ENCODE data around the gene CHRDL1. TPM values are rescaled to one million over a fixed set of nuclear protein-coding genes. Genes with fewer than 3 reads are reported as not detected.

CHRDL1 gene
- total and polyA plus RNA-seq, 7 experiments from 2014 or later = 0.16 TPM; not detected in 6

DNA sequence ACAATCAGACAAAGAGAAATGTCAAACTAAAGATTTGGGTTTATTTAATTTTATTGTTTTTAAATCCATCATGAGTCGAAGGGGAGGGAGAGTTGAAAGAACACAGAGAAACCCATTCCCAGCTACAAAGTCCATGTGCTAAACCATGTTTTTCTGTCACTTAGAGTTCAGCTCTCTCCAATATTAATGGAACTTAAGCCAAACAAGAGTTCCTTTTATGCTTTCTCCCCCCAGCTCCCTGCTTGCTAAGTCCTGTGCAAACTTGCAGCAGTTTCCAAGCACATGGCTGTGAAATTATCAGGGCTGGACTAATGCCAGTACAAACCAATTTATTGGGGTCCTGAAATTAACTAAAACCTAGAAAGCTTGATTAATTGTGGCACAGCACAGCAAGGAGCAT, 9.7 kb upstream of the CHRDL1 start:
- H3K36me3 ChIP-seq (ENCODE audit: control insufficient read depth in 2 of 3, insufficient read depth in 3 of 3, low read length in 3 of 3) = no peaks in the 10 kb centered on the region
- H3K27ac Mint-ChIP-seq = no peak overlapping the region
- no peaks in the 10 kb centered on the region for H3K36me3 Mint-ChIP-seq
- DNase-seq = no peak
- POLR2A ChIA-PET = no interaction called here
- no peaks in the 10 kb centered on the region for H3K4me1 ChIP-seq (ENCODE audit: control insufficient read depth in 2 of 2, insufficient read depth in 2 of 2, low read length in 2 of 2)
- intact Hi-C loops (cut with micrococcal nuclease) = no loop called here
- H3K9me3 Mint-ChIP-seq = no peaks in the 10 kb centered on the region
- H3K27me3 ChIP-seq (ENCODE audit: control insufficient read depth in 2 of 2, insufficient read depth in 2 of 2, low read length in 2 of 2) = no peaks in the 10 kb centered on the region
- CTCF ChIA-PET = no interaction called here
- H3K9me3 ChIP-seq (ENCODE audit: control insufficient read depth in 2 of 3, low read length in 3 of 3) = no peaks in the 10 kb centered on the region
- no peak for ATAC-seq
- H3K4me3 ChIP-seq (ENCODE audit: low read length) = no peak overlapping the region
- H3K27me3 Mint-ChIP-seq = no peaks in the 10 kb centered on the region
- H3K27ac ChIP-seq (ENCODE audit: low read depth, low read length) = no peak overlapping the region
- H3K4me1 Mint-ChIP-seq = no peaks in the 10 kb centered on the region
- H3K4me3 Mint-ChIP-seq = no peak overlapping the region

DNA sequence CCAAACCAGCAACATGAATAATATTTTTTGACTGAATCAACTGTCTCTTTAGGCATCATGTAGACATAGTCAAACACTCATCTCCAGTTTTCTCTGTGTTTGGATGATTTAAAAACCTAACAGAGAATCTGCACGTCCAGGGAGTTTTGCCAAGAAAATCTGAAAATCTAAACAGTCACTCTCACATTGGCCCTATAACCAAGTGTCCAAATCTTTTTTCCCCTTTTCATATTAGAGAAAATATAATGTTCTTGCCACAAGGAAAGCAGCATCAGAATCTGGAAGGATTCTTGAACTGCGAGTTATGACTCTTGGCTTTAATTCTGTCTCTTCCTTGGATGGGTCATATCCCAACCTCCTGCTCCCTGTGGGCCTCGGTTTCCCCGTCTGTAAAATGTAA, 8.8 kb upstream of the CHRDL1 start:
- DNase-seq (no peak), ATAC-seq (no peak)
- Histone ChIP-seq H3K36me3 (ENCODE audit: control insufficient read depth in 2 of 3, insufficient read depth in 3 of 3, low read length in 3 of 3) (no peaks in the 10 kb centered on the region), H3K27ac (ENCODE audit: low read depth, low read length) (no peak overlapping the region), H3K27me3 (ENCODE audit: control insufficient read depth in 2 of 2, insufficient read depth in 2 of 2, low read length in 2 of 2) (no peaks in the 10 kb centered on the region), H3K9me3 (ENCODE audit: control insufficient read depth in 2 of 3, low read length in 3 of 3) (no peaks in the 10 kb centered on the region), H3K4me1 (ENCODE audit: control insufficient read depth in 2 of 2, insufficient read depth in 2 of 2, low read length in 2 of 2) (no peaks in the 10 kb centered on the region), H3K4me3 (ENCODE audit: low read length) (no peak overlapping the region)
- peaks cover 0 to 2% (median 0%) of the 10 kb centered on the region in 11 donors for H3K9me3 Mint-ChIP-seq
- intact Hi-C loops (cut with micrococcal nuclease) = no loop called here
- H3K4me1 Mint-ChIP-seq = no peaks in the 10 kb centered on the region
- ChIA-PET CTCF (interaction anchor here (0.7 kb wide), 1 partner anchor 56 kb away, joined by 3 read pairs; no protein-coding TSS in a partner anchor), POLR2A (no interaction called here)
- H3K36me3 Mint-ChIP-seq = no peaks in the 10 kb centered on the region
- H3K27me3 Mint-ChIP-seq = no peaks in the 10 kb centered on the region
- H3K27ac Mint-ChIP-seq = no peak overlapping the region
- no peak overlapping the region for H3K4me3 Mint-ChIP-seq

DNA sequence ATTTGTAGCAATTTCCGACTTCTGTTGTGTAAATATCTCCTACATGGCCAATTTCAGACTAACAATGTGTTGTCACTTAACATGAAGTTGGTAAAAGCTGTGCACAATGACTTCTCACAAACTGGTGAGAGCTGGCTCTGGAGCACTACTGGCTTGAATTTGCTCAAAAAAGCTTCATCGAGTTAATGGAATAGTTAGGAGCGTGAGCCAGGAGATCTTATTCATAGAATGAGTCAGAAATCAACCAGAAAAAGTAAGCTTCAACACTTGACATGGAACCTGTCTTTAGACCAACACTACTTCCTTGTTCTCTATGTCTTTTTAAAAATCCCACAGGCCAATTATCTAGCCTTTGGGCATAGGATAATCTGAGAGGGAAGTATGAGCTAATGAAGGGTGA, 7.9 kb upstream of the CHRDL1 start:
- POLR2A ChIA-PET = no interaction called here
- H3K4me3 Mint-ChIP-seq = no peak overlapping the region

DNA sequence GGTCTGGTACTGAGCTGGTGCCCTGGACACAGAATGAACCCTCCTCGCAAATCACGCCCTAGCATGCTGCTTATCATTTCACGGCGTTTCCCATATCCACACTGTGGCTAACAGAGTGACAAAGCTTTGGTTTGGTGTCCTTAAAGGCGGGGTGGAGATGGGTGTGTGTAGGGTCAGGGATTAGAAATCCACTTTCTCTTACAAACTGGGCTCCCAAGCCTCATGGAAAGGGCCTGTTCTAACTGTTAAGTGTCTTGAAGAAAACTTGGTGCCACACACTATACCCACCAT, 735 bp upstream of the CHRDL1 start:
- Mint-ChIP-seq H3K4me1 (no peaks in the 10 kb centered on the region), H3K4me3 (peak overlapping the region in 4 of 10 donors; percentile 25 to 54 (median 39)), H3K9me3 (peaks cover 0 to 2% (median 0%) of the 10 kb centered on the region in 11 donors), H3K36me3 (no peaks in the 10 kb centered on the region), H3K27ac (no peak overlapping the region), H3K27me3 (peaks cover 3 to 32% (median 15%) of the 10 kb centered on the region in 5 donors)
- DNase-seq = no peak
- intact Hi-C loops (cut with micrococcal nuclease) = no loop called here
- no peak for ATAC-seq
- POLR2A ChIA-PET = no interaction called here
- CTCF ChIA-PET = no interaction called here
- Histone ChIP-seq H3K4me3 (ENCODE audit: low read length) (no peak overlapping the region), H3K27ac (ENCODE audit: low read depth, low read length) (no peak overlapping the region), H3K27me3 (ENCODE audit: control insufficient read depth in 2 of 2, insufficient read depth in 2 of 2, low read length in 2 of 2) (no peaks in the 10 kb centered on the region), H3K36me3 (ENCODE audit: control insufficient read depth in 2 of 3, insufficient read depth in 3 of 3, low read length in 3 of 3) (no peaks in the 10 kb centered on the region), H3K9me3 (ENCODE audit: control insufficient read depth in 2 of 3, low read length in 3 of 3) (no peaks in the 10 kb centered on the region), H3K4me1 (ENCODE audit: control insufficient read depth in 2 of 2, insufficient read depth in 2 of 2, low read length in 2 of 2) (no peaks in the 10 kb centered on the region)

More for the DNA sequence above, 7.9 kb upstream of the CHRDL1 start:
- no peak for ATAC-seq
- Histone ChIP-seq H3K4me1 (ENCODE audit: control insufficient read depth in 2 of 2, insufficient read depth in 2 of 2, low read length in 2 of 2) (no peaks in the 10 kb centered on the region), H3K27ac (ENCODE audit: low read depth, low read length) (no peak overlapping the region), H3K27me3 (ENCODE audit: control insufficient read depth in 2 of 2, insufficient read depth in 2 of 2, low read length in 2 of 2) (no peaks in the 10 kb centered on the region), H3K36me3 (ENCODE audit: control insufficient read depth in 2 of 3, insufficient read depth in 3 of 3, low read length in 3 of 3) (no peaks in the 10 kb centered on the region), H3K9me3 (ENCODE audit: control insufficient read depth in 2 of 3, low read length in 3 of 3) (no peaks in the 10 kb centered on the region), H3K4me3 (ENCODE audit: low read length) (no peak overlapping the region)
- Mint-ChIP-seq H3K4me1 (no peaks in the 10 kb centered on the region), H3K9me3 (peaks cover 0 to 2% (median 0%) of the 10 kb centered on the region in 11 donors), H3K27me3 (peaks cover 0 to 2% (median under 1%) of the 10 kb centered on the region in 5 donors), H3K36me3 (no peaks in the 10 kb centered on the region), H3K27ac (no peak overlapping the region)
- intact Hi-C loops (cut with micrococcal nuclease) = no loop called here
- DNase-seq = no peak
- CTCF ChIA-PET = no interaction called here

DNA sequence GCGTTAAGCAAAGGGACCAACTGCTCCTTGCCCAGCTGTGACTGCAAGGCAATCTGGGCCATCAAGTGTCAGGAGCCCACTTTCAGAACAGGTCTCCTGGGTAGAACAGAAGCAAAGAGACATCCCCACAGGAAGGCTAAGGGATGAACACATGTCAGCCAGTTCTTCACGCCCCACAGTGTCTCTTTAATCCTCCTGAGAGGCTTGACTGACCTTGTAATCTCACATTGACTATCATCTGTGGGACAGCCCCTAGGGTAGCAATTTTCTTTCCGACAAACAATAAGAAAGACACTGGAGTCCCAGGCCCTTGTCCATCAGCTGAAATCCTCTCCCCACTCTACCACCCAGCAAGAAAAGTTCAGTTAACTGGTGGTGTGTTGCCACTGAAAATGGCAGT, 1.0 kb downstream of the CHRDL1 start:
- ChIA-PET POLR2A (no interaction called here), CTCF (no interaction called here)
- intact Hi-C loops (cut with micrococcal nuclease) = no loop called here
- Mint-ChIP-seq H3K4me1 (no peaks in the 10 kb centered on the region), H3K9me3 (peaks cover 0 to 2% (median 0%) of the 10 kb centered on the region in 11 donors), H3K27ac (no peak overlapping the region), H3K4me3 (no peak overlapping the region), H3K36me3 (no peaks in the 10 kb centered on the region), H3K27me3 (peaks cover 3 to 32% (median 15%) of the 10 kb centered on the region in 5 donors)
- Histone ChIP-seq H3K36me3 (ENCODE audit: control insufficient read depth in 2 of 3, insufficient read depth in 3 of 3, low read length in 3 of 3) (no peaks in the 10 kb centered on the region), H3K27me3 (ENCODE audit: control insufficient read depth in 2 of 2, insufficient read depth in 2 of 2, low read length in 2 of 2) (no peaks in the 10 kb centered on the region), H3K4me1 (ENCODE audit: control insufficient read depth in 2 of 2, insufficient read depth in 2 of 2, low read length in 2 of 2) (no peaks in the 10 kb centered on the region), H3K9me3 (ENCODE audit: control insufficient read depth in 2 of 3, low read length in 3 of 3) (no peaks in the 10 kb centered on the region), H3K4me3 (ENCODE audit: low read length) (no peak overlapping the region), H3K27ac (ENCODE audit: low read depth, low read length) (no peak overlapping the region)
- no peak for ATAC-seq
- no peak for DNase-seq

DNA sequence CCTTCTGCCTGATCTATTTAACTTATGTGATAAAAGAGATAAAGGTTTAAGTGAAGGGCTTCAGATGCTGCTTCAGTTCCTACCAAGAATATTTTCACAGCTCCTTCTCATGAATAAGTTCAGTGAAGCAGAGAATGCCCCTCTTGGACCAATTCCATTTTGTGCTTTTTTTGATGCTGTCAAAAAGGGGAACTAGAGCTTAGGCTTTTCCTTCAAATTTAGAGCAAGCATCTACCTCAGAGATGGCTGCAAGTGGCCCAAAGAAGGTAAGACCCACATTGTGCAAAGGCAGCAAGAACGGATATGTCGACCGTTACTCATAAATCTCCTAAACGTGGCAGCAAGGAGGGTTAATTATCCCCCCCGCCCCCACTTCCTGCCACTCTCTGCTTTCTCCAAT, 4.5 kb downstream of the CHRDL1 start:
- H3K4me1 ChIP-seq (ENCODE audit: control insufficient read depth in 2 of 2, insufficient read depth in 2 of 2, low read length in 2 of 2) = no peaks in the 10 kb centered on the region
- H3K27me3 ChIP-seq (ENCODE audit: control insufficient read depth in 2 of 2, insufficient read depth in 2 of 2, low read length in 2 of 2) = no peaks in the 10 kb centered on the region
- no peak for ATAC-seq
- Mint-ChIP-seq H3K36me3 (no peaks in the 10 kb centered on the region), H3K4me1 (no peaks in the 10 kb centered on the region), H3K27ac (no peak overlapping the region), H3K4me3 (no peak overlapping the region), H3K27me3 (peaks cover 3 to 12% (median 9%) of the 10 kb centered on the region in 5 donors), H3K9me3 (no peaks in the 10 kb centered on the region)
- no peaks in the 10 kb centered on the region for H3K36me3 ChIP-seq (ENCODE audit: control insufficient read depth in 2 of 3, insufficient read depth in 3 of 3, low read length in 3 of 3)
- no peak for DNase-seq
- intact Hi-C loops (cut with micrococcal nuclease) = no loop called here
- no peak overlapping the region for H3K4me3 ChIP-seq (ENCODE audit: low read length)
- ChIA-PET POLR2A (no interaction called here), CTCF (no interaction called here)
- H3K27ac ChIP-seq (ENCODE audit: low read depth, low read length) = no peak overlapping the region
- H3K9me3 ChIP-seq (ENCODE audit: control insufficient read depth in 2 of 3, low read length in 3 of 3) = no peaks in the 10 kb centered on the region

DNA sequence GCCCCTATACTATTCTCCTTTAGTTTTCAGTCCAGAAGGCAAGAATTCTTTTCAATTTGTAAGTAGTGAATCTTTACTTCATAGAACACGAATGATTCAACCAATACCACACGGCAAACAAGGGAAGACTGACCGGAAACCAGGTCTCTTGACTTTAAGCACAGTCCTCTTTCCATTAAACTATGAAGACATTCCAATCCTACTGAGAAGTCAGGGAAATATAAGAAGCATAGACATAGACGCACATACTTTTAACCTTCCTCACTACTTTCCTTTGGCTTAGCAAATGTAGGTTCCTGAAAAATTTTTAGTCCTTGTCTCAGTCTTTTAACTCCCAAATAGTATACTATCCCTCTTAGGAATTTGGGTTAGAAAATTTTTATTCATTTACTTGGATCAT, 9.1 kb downstream of the CHRDL1 start:
- Histone ChIP-seq H3K9me3 (ENCODE audit: control insufficient read depth in 2 of 3, low read length in 3 of 3) (no peaks in the 10 kb centered on the region), H3K27ac (ENCODE audit: low read depth, low read length) (no peak overlapping the region), H3K27me3 (ENCODE audit: control insufficient read depth in 2 of 2, insufficient read depth in 2 of 2, low read length in 2 of 2) (no peaks in the 10 kb centered on the region), H3K4me1 (ENCODE audit: control insufficient read depth in 2 of 2, insufficient read depth in 2 of 2, low read length in 2 of 2) (no peaks in the 10 kb centered on the region), H3K4me3 (ENCODE audit: low read length) (no peak overlapping the region), H3K36me3 (ENCODE audit: control insufficient read depth in 2 of 3, insufficient read depth in 3 of 3, low read length in 3 of 3) (no peaks in the 10 kb centered on the region)
- intact Hi-C loops (cut with micrococcal nuclease) = no loop called here
- ChIA-PET POLR2A (no interaction called here), CTCF (no interaction called here)
- no peaks in the 10 kb centered on the region for H3K4me1 Mint-ChIP-seq
- H3K27me3 Mint-ChIP-seq = peaks cover 0 to 1% (median 0%) of the 10 kb centered on the region in 5 donors
- H3K27ac Mint-ChIP-seq = no peak overlapping the region
- no peak overlapping the region for H3K4me3 Mint-ChIP-seq
- H3K36me3 Mint-ChIP-seq = no peaks in the 10 kb centered on the region
- no peak for DNase-seq
- ATAC-seq = no peak
- H3K9me3 Mint-ChIP-seq = no peaks in the 10 kb centered on the region
